Vagina (tissue), 2 donors: ENCODE results near the gene MEGF10. TPM values are rescaled to one million over a fixed set of nuclear protein-coding genes. Genes with fewer than 3 reads are reported as not detected.

Source experiments
- DNase-seq, 2 donors: peaks; one replicate each; pipeline ENCODE4 v3.0.0-alpha.2; 2017; ENCODE audit errors: extremely low spot score in 2 of 2
- H3K27ac ChIP-seq: fragments of 200-600 bp; sonication (generic); one replicate; pipeline ENCODE4 v1.5.1; 2019
- H3K27me3 ChIP-seq: fragments of 200-600 bp; sonication (generic); one replicate; pipeline ENCODE4 v1.5.1; 2019
- H3K36me3 ChIP-seq, 2 donors: fragments of 200-600 bp; sonication (generic); one replicate each; pipeline ENCODE4 v1.5.1; 2017 to 2019
- H3K4me1 ChIP-seq: fragments of 200-600 bp; sonication (generic); one replicate; pipeline ENCODE4 v1.5.1; 2019
- H3K4me3 ChIP-seq, 2 donors: fragments of 200-600 bp; sonication (generic); 1 replicate in 1 of 2; 2 replicates in 1 of 2; pipeline ENCODE4 v1.5.1; 2016 to 2019
- H3K9me3 ChIP-seq: fragments of 200-600 bp; sonication (generic); one replicate; pipeline ENCODE4 v1.5.1; 2019
- POLR2A ChIP-seq, 2 donors: fragments of 450-650 bp; IDR thresholded peaks; one replicate each; pipeline ENCODE4 v1.6.1; 2017; ENCODE audit warnings: antibody characterized with exemption in 2 of 2, mild to moderate bottlenecking in 2 of 2, moderate library complexity in 2 of 2
- POLR2AphosphoS5 ChIP-seq, 2 donors: sonication (generic); formaldehyde crosslinking; IDR thresholded peaks; one replicate each; pipeline ENCODE4 v1.9.0; 2017; ENCODE audit warnings: antibody characterized with exemption in 2 of 2, mild to moderate bottlenecking in 2 of 2, low read depth in 1 of 2; ENCODE audit not compliant: insufficient read depth in 1 of 2
- intact Hi-C: fragments of 100-400 bp; cut with DNase I; formaldehyde crosslinking; loops from one replicate; pipeline ENCODE4 v1.15.1; 2023
- total RNA-seq: library from RNA; depleted of rRNA; stranded (reverse); fragments of >200 nt; gene quantifications from one replicate; pipeline ENCODE4 v1.2.3, GENCODE V29; 2016
- TF ChIP-seq, protein P1 (sequence below), 3 experiments: fragments of 450-650 bp in 2 of 3; fragments of 200-600 bp in 1 of 3; sonication (generic) in 1 of 3; IDR thresholded peaks; one replicate each; pipeline ENCODE4 v1.5.1; 2017 to 2019; ENCODE audit warnings: antibody characterized with exemption in 3 of 3, mild to moderate bottlenecking in 2 of 3, moderate library complexity in 2 of 3

MEGF10 gene
- 0.74 TPM for total RNA-seq

DNA sequence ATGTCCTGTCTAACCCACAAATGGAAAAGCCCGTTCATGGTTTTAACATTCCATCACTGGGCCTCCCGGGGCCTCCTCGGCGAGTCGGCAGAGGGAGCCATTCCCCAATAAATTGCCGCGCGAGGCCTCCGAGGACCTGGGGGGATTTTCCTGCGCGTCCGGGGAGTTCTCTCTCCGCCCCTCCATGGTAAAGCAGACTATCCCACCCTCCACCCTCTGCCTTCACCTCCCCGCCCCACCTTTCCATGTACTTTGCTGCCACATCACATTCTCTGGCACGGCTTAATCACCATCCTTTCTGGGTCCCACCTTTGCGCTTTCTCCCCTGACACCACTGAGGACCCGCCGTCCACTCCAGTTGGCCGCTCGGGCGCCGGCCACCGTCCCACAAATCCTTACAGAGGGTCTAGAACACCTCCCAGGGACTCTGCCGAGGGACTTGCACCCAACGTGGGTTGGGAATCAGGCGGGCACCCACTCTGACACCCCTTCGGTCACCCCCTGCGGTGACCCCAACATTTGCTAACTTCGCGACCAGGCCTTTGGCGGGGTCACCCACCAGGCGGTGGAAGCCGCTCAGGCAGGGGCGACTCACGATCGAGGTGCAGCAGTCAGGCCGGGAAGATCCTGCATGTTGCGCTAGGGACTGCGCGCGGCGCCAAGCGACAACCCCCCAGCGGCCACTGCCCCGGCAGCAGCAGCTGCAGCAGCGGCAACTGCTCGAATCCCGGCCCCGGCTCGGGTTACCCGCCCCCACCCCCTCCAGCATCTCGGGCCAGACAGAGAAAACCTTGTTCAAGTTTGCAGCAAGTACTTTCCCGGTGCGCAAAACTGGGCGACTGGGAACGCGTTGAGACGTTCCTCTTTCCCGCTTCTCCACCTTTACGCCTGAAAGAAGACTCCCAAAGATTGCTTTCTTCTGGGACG, at the start of gene MEGF10:
Gene MEGF10, plus strand, starts transcription at position 778 of the 927 bp plus-strand sequence. CDS start 40,513 bp downstream, outside the sequence.
- no peak for DNase-seq
- Histone ChIP-seq H3K27ac (no peak within 1 kb of the TSS), H3K4me1 (peaks cover 10% of the 10 kb centered on the region), H3K36me3 (no peaks in the 10 kb centered on the region), H3K9me3 (no peaks in the 10 kb centered on the region), H3K27me3 (no peaks in the 10 kb centered on the region), H3K4me3 (peak within 1 kb of the TSS; percentile 7 to 19)
- intact Hi-C loops, result no loop called here
- TF ChIP-seq POLR2AphosphoS5 (IDR thresholded peaks at IDR 0.05; ENCODE audit: insufficient read depth in 1 of 2, low read depth in 1 of 2) (no peak), POLR2A (IDR thresholded peaks at IDR 0.05) (no peak)
- TF ChIP-seq, protein P1, sequence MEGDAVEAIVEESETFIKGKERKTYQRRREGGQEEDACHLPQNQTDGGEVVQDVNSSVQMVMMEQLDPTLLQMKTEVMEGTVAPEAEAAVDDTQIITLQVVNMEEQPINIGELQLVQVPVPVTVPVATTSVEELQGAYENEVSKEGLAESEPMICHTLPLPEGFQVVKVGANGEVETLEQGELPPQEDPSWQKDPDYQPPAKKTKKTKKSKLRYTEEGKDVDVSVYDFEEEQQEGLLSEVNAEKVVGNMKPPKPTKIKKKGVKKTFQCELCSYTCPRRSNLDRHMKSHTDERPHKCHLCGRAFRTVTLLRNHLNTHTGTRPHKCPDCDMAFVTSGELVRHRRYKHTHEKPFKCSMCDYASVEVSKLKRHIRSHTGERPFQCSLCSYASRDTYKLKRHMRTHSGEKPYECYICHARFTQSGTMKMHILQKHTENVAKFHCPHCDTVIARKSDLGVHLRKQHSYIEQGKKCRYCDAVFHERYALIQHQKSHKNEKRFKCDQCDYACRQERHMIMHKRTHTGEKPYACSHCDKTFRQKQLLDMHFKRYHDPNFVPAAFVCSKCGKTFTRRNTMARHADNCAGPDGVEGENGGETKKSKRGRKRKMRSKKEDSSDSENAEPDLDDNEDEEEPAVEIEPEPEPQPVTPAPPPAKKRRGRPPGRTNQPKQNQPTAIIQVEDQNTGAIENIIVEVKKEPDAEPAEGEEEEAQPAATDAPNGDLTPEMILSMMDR (IDR thresholded peaks at IDR 0.05), result no peak

DNA sequence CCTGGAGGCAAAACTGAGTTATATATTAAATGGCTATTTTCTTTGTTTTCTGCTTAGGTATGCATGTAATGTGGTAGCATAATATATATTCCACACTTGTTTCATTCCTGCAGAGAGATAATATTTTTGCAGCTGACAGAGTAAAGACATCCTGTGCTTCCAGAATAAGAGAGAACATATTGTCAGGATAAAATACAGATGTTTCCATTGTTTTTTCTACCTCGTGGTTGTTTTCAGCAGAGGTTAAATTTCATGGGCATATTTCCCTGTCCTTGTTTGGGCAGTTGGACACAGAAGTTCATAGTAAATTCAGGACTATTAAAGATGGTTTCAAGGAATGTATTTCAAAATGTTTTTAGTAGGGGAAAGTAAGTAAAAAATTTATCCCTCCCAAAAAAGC, 47.6 kb upstream of the MEGF10 start:
- Histone ChIP-seq H3K36me3 (no peaks in the 10 kb centered on the region), H3K27ac (no peak overlapping the region), H3K9me3 (peaks cover 4% of the 10 kb centered on the region), H3K4me3 (no peak overlapping the region), H3K27me3 (no peaks in the 10 kb centered on the region), H3K4me1 (no peaks in the 10 kb centered on the region)
- no peak for DNase-seq
- intact Hi-C loops, result no loop called here
- TF ChIP-seq, protein P1 (IDR thresholded peaks at IDR 0.05), result no peak
- TF ChIP-seq POLR2A (IDR thresholded peaks at IDR 0.05) (no peak), POLR2AphosphoS5 (IDR thresholded peaks at IDR 0.05; ENCODE audit: insufficient read depth in 1 of 2, low read depth in 1 of 2) (no peak)

DNA sequence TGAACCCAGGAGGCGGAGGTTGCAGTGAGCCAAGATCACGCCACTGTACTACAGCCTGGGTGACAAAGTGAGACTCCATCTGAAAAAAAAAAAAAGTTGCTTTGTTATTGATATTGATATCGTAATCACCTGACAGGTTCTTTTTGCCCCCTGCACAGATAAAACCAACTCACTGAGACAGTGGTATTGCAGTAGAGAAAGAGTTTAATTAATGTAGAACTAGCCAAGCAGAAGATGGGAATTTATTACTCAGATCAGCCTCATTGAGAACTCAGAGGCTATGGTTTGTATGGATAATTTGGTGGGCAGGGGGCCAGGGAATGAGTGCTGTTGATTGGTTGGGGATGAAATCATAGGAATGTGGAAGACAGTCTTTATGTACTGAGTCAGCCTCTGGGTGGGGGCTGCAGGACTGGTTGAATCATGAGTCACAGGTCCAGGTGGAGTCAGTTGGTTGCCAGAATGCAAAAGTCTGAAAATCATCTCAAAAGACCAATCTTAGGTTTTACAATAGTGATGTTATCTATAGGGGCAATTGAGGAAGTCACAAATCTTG, 35.8 kb upstream of the MEGF10 start:
- intact Hi-C loops, result no loop called here
- Histone ChIP-seq H3K36me3 (no peaks in the 10 kb centered on the region), H3K27me3 (no peaks in the 10 kb centered on the region), H3K9me3 (peaks cover 13% of the 10 kb centered on the region), H3K4me3 (no peak overlapping the region), H3K27ac (no peak overlapping the region), H3K4me1 (no peaks in the 10 kb centered on the region)
- TF ChIP-seq, protein P1 (IDR thresholded peaks at IDR 0.05), result no peak
- DNase-seq, result no peak

DNA sequence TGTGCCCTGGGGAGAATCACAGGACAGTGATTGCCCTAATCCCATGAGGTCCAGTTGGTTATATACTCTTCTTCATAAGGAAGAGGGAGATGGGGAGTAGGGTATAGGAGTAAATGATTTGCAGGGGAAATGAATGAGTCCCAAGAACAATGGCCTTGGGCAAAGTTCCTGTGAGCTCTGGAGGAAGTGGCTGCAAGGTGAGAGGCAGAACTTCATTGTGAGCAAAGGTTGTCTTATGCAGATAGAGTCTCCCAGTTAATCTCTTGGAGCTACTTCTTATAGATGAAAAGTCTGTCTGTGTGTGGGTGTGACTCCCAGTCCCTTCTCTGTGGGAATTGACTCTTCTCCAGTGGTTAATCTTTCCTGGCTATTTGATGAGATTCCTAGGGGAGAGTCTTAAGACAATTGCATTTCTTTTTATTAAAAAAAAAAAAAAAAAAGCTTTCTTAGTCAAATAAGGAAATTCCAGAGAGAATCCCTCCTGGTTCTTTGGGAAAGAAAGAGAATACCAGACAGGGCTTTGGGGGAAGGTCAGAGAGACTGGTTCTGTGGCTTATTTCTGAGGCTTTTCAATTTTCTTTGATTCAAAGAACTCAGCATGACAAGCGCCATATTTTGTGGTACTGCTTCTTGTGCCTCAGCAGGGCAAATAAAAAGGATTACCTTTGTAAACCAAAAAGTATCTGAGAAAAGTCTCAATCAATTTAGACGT, 33.6 kb upstream of the MEGF10 start:
- intact Hi-C loops, result no loop called here

More for the DNA sequence above, 33.6 kb upstream of the MEGF10 start:
- H3K9me3 ChIP-seq, result peaks cover 13% of the 10 kb centered on the region
- H3K4me3 ChIP-seq, result no peak overlapping the region
- H3K27me3 ChIP-seq, result no peaks in the 10 kb centered on the region
- no peak for DNase-seq
- H3K36me3 ChIP-seq, result no peaks in the 10 kb centered on the region
- TF ChIP-seq POLR2A (IDR thresholded peaks at IDR 0.05) (no peak), POLR2AphosphoS5 (IDR thresholded peaks at IDR 0.05; ENCODE audit: insufficient read depth in 1 of 2, low read depth in 1 of 2) (no peak)
- TF ChIP-seq, protein P1 (IDR thresholded peaks at IDR 0.05), result no peak
- H3K27ac ChIP-seq, result no peak overlapping the region
- H3K4me1 ChIP-seq, result no peaks in the 10 kb centered on the region
